Panc1 (cell line): ENCODE measurements around the gene CACNA1E. TPM values are rescaled to one million over a fixed set of nuclear protein-coding genes. Genes with fewer than 3 reads are reported as not detected.

ENCODE experiments used
- ATAC-seq: fragments of 200-7000 bp; cut with Tn5 transposase; 2 replicates; pipeline ENCODE4 v1.9.1; 2020; ENCODE audit warnings: mild to moderate bottlenecking, moderate library complexity
- BruUV-seq: library from RNA; stranded (reverse); fragments of 400-500 nt; replicated peaks from 2 replicates; lab custom pipeline; 2021; lab: Mats Ljungman, UMichigan
- CTCF ChIA-PET: fragments of 300-600 bp; sonication (Branson Sonifier 250); formaldehyde crosslinking; loops from one replicate; lab custom pipeline; 2022; ENCODE audit warnings: antibody characterized with exemption; lab: Charles Lee
- POLR2A ChIA-PET: fragments of 300-600 bp; sonication (Branson Sonifier 250); formaldehyde crosslinking; loops from one replicate; lab custom pipeline; 2022; ENCODE audit warnings: antibody characterized with exemption; lab: Charles Lee
- DNase-seq: peaks from one replicate; pipeline ENCODE4 v3.0.0-alpha.2; 2010; ENCODE audit warnings: low read depth, low spot score
- H3K27ac ChIP-seq: 2 replicates; pipeline ENCODE4 v1.5.1; 2011; ENCODE audit warnings: mild to moderate bottlenecking, low read length, inconsistent platforms
- H3K27me3 ChIP-seq: fragments of 200-500 bp; sonication (Bioruptor generic); 2 replicates; pipeline ENCODE4 v1.6.0; 2014; ENCODE audit warnings: low read length, inconsistent platforms; ENCODE audit not compliant: control insufficient read depth, insufficient read depth
- H3K36me3 ChIP-seq: fragments of 200-500 bp; sonication (Bioruptor generic); 2 replicates; pipeline ENCODE4 v1.5.1; 2014; ENCODE audit warnings: inconsistent platforms, mild to moderate bottlenecking, low read length, moderate library complexity; ENCODE audit not compliant: control insufficient read depth, insufficient read depth
- H3K4me1 ChIP-seq: 2 replicates; pipeline ENCODE4 v1.5.1; 2011; ENCODE audit warnings: inconsistent platforms, mild to moderate bottlenecking, low read length, moderate library complexity; ENCODE audit not compliant: control insufficient read depth, insufficient read depth
- H3K4me3 ChIP-seq, 2 experiments: 2 replicates each; pipeline ENCODE4 v1.5.1; 2011 to 2012; ENCODE audit warnings: low read depth in 2 of 2, low read length in 2 of 2, mild to moderate bottlenecking in 2 of 2, inconsistent platforms in 1 of 2, moderate library complexity in 1 of 2
- H3K9me3 ChIP-seq: fragments of 200-500 bp; sonication (Bioruptor generic); 2 replicates; pipeline ENCODE4 v1.5.1; 2014; ENCODE audit warnings: low read depth, mild to moderate bottlenecking, inconsistent platforms, low read length, moderate library complexity; ENCODE audit not compliant: control insufficient read depth, insufficient read depth
- POLR2AphosphoS5 ChIP-seq: IDR thresholded peaks from 2 replicates; pipeline ENCODE4 v1.6.1; 2012; ENCODE audit warnings: mild to moderate bottlenecking, low read depth, low read length, moderate library complexity
- REST ChIP-seq, 2 experiments: IDR thresholded peaks; 2 replicates each; pipeline ENCODE4 v1.6.1; 2011 to 2012; ENCODE audit warnings: low read depth in 2 of 2, control low read depth in 1 of 2, low read length in 1 of 2, mild to moderate bottlenecking in 1 of 2, moderate library complexity in 1 of 2; ENCODE audit not compliant: insufficient read depth in 1 of 2
- SIN3A ChIP-seq: IDR thresholded peaks from 2 replicates; pipeline ENCODE4 v1.6.1; 2012; ENCODE audit warnings: low read depth, mild to moderate bottlenecking, low read length, moderate library complexity, borderline replicate concordance; ENCODE audit not compliant: insufficient read depth
- TCF7L2 ChIP-seq: IDR thresholded peaks from 2 replicates; pipeline ENCODE4 v1.6.1; 2011; ENCODE audit warnings: mild to moderate bottlenecking, low read depth, low read length, inconsistent platforms
- in situ Hi-C: cut with HindIII; loops from 2 replicates; pipeline ENCODE4 v1.10.0; 2016; ENCODE audit warnings: low sequenced_read_pairs, low pct_unique_long_range_greater_than_20kb
- intact Hi-C: fragments of 100-400 bp; cut with micrococcal nuclease; formaldehyde crosslinking; loops from one replicate; pipeline ENCODE4 v1.10.0; 2022; ENCODE audit not compliant: unreplicated experiment
- total RNA-seq: library from RNA; stranded (reverse); gene quantifications from one replicate; pipeline ENCODE4 v1.2.1, GENCODE V29; 2021; ENCODE audit not compliant: unreplicated experiment
- TF ChIP-seq, protein P1 (sequence below): fragments of 450-650 bp; IDR thresholded peaks from 2 replicates; pipeline ENCODE4 v1.5.1; 2017; ENCODE audit warnings: mild to moderate bottlenecking

The CACNA1E gene
- total RNA-seq, 1 experiment from 2014 or later: not detected

- ChIA-PET POLR2A (no interaction called here), CTCF (no interaction called here)
- intact Hi-C loops: no loop called here
- TF ChIP-seq TCF7L2 (no peak), REST (IDR thresholded peaks at IDR 0.05; ENCODE audit: insufficient read depth in 1 of 2, low read depth in 2 of 2, low read length in 1 of 2) (no peak)
- Histone ChIP-seq H3K4me3 (no peak overlapping the region), H3K27me3 (peaks cover 5% of the 10 kb centered on the region; the same call in 1 of the 2 replicates), H3K4me1 (no peaks in the 10 kb centered on the region), H3K27ac (no peak overlapping the region), H3K9me3 (no peaks in the 10 kb centered on the region), H3K36me3 (no peaks in the 10 kb centered on the region)
- no TSS peak for BruUV-seq
- DNase-seq (no peak), ATAC-seq (no peak)
- in situ Hi-C loops: no loop called here
Observed at GRCh38 chr1:181493885-181494284, 10.6 kb downstream of the CACNA1E start.

- intact Hi-C loops: no loop called here
Observed at GRCh38 chr1:181496759-181497158, 13.4 kb downstream of the CACNA1E start.

More at GRCh38 chr1:181496759-181497158, 13.4 kb downstream of the CACNA1E start:
- ChIA-PET CTCF (no interaction called here), POLR2A (no interaction called here)
- BruUV-seq: no TSS peak
- no peaks in the 10 kb centered on the region for H3K9me3 ChIP-seq
- H3K4me1 ChIP-seq: no peaks in the 10 kb centered on the region
- no peak overlapping the region for H3K27ac ChIP-seq
- ATAC-seq (no peak), DNase-seq (no peak)
- peaks cover 5% of the 10 kb centered on the region; the same call in 1 of the 2 replicates for H3K27me3 ChIP-seq
- TF ChIP-seq POLR2AphosphoS5 (no peak), SIN3A (no peak), REST (IDR thresholded peaks at IDR 0.05; ENCODE audit: insufficient read depth in 1 of 2, low read depth in 2 of 2, low read length in 1 of 2) (no peak), TCF7L2 (no peak)
- TF ChIP-seq, protein P1, sequence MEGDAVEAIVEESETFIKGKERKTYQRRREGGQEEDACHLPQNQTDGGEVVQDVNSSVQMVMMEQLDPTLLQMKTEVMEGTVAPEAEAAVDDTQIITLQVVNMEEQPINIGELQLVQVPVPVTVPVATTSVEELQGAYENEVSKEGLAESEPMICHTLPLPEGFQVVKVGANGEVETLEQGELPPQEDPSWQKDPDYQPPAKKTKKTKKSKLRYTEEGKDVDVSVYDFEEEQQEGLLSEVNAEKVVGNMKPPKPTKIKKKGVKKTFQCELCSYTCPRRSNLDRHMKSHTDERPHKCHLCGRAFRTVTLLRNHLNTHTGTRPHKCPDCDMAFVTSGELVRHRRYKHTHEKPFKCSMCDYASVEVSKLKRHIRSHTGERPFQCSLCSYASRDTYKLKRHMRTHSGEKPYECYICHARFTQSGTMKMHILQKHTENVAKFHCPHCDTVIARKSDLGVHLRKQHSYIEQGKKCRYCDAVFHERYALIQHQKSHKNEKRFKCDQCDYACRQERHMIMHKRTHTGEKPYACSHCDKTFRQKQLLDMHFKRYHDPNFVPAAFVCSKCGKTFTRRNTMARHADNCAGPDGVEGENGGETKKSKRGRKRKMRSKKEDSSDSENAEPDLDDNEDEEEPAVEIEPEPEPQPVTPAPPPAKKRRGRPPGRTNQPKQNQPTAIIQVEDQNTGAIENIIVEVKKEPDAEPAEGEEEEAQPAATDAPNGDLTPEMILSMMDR: no peak
- H3K36me3 ChIP-seq: no peaks in the 10 kb centered on the region
- no peak overlapping the region for H3K4me3 ChIP-seq
- in situ Hi-C loops: no loop called here
